HG03159 (cell line): ENCODE measurements around the gene DNAH14.

Experiments used
- ATAC-seq: cut with Tn5 transposase; IDR thresholded peaks from one replicate; pipeline ENCODE4 v1.9.1; 2021; ENCODE audit warnings: mild to moderate bottlenecking, moderate library complexity; ENCODE audit not compliant: unreplicated experiment

DNAH14 gene

DNA sequence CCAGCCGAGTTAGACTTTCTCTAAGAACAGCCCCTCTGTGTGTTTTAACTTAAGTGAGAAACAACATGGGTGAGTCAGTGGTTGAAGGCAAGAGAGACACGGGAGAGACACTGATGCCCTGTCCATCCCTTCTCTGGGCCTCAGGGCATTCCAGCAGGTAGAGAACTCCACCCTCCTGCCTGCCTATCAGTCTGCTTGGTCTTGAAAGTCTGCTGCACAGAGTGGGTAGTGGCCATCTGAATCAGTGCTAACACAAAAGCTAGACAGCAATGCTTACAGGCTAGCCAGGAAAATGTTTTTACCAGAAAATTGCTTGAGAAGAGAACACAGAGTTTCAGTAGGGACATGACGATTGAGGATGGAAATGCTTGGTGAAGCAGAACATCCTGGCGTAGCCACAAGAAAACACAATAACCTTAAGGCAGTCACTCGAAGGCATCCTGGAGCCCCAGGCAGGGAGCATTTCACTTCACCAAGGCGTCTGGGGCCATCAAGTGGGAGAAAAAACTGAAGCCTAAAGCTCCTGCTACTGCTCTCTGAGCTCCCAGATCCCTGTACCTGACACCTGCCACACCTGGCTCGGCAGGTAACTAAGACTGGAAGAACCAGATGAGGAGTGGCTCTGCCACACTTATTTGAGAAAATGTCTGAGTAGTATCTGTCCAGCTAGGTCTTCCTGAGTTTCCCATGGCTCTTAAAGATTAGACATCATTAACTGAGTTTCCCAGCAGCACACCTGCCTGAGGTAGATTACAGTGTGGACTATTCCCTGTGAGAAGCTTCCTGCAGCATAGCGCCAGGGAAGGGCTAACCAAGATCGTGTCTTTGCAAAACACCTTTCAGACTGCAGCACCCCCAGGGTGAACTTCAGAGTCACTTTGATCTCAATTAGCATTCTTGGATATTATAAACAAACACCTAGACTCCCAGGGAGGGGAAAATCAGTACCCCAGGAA, 516.4 kb downstream of the DNAH14 start:
- ATAC-seq: no peak

DNA sequence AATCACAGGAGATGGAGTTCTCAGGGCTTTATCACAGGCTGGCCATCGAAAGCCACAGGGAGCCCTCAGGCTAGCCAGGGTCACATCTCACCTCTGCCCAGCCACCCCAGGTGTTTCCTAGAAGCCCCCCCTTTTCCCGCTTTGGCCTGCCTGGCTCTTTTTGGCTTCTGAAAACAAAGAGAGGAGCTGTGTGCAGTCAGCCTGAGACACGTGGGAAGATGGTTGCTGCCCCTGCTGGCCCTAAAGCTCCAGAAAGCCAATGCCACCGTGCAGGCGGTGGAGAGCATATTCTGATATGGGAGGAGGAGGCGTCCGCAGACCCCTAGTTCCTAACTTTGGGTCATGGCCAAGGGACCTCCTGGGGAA, 517.1 kb downstream of the DNAH14 start:
- no peak for ATAC-seq

DNA sequence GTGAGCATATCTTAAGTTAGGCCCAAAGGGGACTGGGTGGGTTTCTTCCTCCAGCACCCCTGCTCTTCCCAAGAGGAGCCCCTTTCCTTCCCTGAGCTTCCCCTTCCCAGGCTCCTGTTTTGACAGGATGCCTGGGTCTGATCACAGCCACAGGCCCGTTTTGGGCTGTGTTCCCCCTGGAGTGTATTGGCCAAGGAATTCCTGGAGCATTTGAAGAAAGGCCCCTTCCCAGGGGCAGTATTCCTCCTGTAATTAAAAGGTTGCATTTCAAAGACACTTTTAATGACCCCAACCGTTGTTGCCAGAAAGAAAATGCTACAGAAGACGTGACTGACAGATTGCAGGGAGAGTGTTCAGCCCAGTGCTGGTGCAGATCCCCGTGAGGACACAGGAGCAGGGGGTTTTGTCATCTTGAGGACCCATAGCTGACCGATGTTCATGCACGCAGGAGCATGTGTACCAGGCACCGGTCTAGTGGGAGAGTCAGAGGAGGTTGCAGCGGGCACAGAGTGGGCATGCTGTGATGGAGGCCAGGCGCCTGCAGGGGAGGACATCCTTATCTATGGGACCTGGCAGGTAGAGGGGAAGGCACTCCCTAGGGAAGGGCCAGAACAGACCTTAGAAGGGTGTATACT, 517.6 kb downstream of the DNAH14 start:
- no peak for ATAC-seq

DNA sequence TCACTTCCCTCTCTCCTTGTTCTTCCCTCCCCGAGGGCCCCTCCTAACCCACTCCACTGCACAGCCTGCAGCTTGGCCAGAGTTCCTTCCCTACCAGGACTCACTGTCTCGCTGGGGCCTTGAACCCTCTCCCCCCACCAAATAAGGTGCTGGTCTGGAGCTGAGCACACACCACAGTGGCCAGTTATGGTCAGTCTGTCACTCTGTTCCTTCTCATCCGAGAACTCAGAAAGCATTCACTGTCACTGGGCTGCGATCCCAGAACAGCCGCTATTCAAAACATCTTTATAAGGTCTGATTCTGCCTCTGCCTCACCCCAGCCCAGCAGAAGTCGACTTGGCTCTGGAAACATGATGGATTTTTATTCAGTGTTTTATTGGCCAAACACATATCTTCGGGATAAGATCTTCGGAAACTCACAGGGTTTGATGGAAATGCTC, 518.2 kb downstream of the DNAH14 start:
- ATAC-seq: no peak

DNA sequence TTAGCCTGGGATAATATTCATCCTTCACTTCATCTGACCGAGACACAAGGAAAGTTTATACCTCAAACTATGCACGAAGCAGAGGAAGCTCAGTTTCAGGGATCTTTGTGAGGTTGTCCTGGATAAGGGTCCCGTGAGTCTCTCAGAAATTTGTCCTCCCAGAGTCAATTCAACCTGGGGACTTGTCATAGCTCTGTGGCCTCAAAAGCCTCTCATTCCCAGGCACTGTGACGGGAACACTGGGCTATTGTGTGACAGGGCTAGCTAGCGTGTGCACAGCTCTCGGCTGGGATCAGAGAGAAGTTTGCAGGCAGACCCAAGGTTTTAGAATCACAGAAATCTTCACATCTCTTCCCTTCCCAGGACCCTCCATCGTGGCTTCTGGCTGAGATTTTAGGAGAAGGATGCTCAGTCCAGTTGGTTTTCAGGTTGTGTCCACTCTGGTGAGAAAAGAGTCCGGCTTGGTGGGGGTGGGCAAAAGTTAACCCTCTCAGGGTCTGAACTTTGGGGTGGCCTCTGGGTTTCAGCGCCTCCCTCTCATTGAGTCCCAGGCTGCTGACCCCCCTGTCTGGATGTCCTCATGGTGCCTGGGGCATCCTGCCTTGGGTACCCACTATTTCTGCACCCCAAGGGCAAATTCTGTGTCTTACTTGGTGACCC, 518.8 kb downstream of the DNAH14 start:
- ATAC-seq: no peak
